Psoas muscle (tissue), 8 donors: ENCODE measurements around the gene SACM1L. TPM values are rescaled to one million over a fixed set of nuclear protein-coding genes. Genes with fewer than 3 reads are reported as not detected.
A peak's percentile ranks its signal among the peaks of the same experiment; 100 is the strongest.

Experiments
- ATAC-seq, 4 donors: fragments of 200-7000 bp; cut with Tn5 transposase; one replicate each; pipeline ENCODE4 v1.9.1; 2020; ENCODE audit warnings: moderate library complexity in 3 of 4, mild to moderate bottlenecking in 2 of 4
- DNase-seq, 2 donors: peaks; one replicate each; pipeline ENCODE4 v3.0.0-alpha.2; 2020
- H3K27ac ChIP-seq: fragments of 200-600 bp; one replicate; pipeline ENCODE4 v1.8.0; 2022
- H3K27me3 ChIP-seq, 3 donors: fragments of 200-600 bp in 1 of 3; one replicate each; pipeline versions ENCODE4 v1.6.1 to v1.8.0; 2013 to 2022; ENCODE audit warnings: low read length in 2 of 3, mild to moderate bottlenecking in 2 of 3, moderate library complexity in 1 of 3; ENCODE audit not compliant: insufficient read depth in 3 of 3
- H3K36me3 ChIP-seq, 2 donors: fragments of 200-600 bp in 1 of 2; one replicate each; pipeline versions ENCODE4 v1.6.1 to v1.8.0; 2013 to 2022; ENCODE audit warnings: low read depth in 1 of 2, mild to moderate bottlenecking in 1 of 2, moderate library complexity in 1 of 2; ENCODE audit not compliant: insufficient read depth in 1 of 2
- H3K4me1 ChIP-seq: fragments of 200-600 bp; one replicate; pipeline ENCODE4 v1.8.0; 2022
- H3K4me3 ChIP-seq: fragments of 200-600 bp; one replicate; pipeline ENCODE4 v1.8.0; 2022; ENCODE audit warnings: mild to moderate bottlenecking
- H3K9me3 ChIP-seq: fragments of 200-600 bp; one replicate; pipeline ENCODE4 v1.8.0; 2022
- WGBS, 3 donors: extraction: QIAGEN DNeasy Blood & Tissue Kit; methylation state at CpG; one replicate each; pipeline versions ENCODE4 v1.1.6 to v1.1.7; 2013; 5-methylcytosine and 5-hydroxymethylcytosine counted together
- intact Hi-C, 2 donors: fragments of 100-400 bp; cut with DNase I; formaldehyde crosslinking; loops; one replicate each; pipeline versions ENCODE4 v1.11.0 to v1.14.2; 2022
- polyA plus RNA-seq, 3 donors: library from polyadenylated mRNA; stranded (reverse); fragments of 200-250 nt; gene quantifications; one replicate each; pipeline ENCODE4 v1.2.3, GENCODE V29; 2013
- total RNA-seq, 4 donors: library from RNA; stranded (reverse); fragmentation: NEBNext Ultra II Directional in 2 of 4; extraction: Animal tissue kit (Norgen Biotek cat#: 25700) in 2 of 4; gene quantifications; one replicate each; pipeline versions ENCODE4 v1.2.1 to v1.2.4, GENCODE V29; 2021 to 2023
- TF ChIP-seq, protein P1 (sequence below): fragments of 200-600 bp; IDR thresholded peaks from one replicate; pipeline ENCODE4 v1.8.0; 2022; ENCODE audit warnings: antibody characterized with exemption
- donor health status: healthy with polysubstance abuse.
- donor health status: DM: no; HTN: no; CAD: no; lungs with moderate emphysema.
- donor health status: Bipolar disorder and iron deficiency.
- donor health status: healthy.
- donor health status: DM: yes; HTN: yes; CAD: no.
- donor health status: DM: no; HTN: no; CAD: no.
- donor health status: DM: no; HTN: no; CAD: no.
- donor health status: DM: yes; HTN: yes; CAD: no.

SACM1L gene
- total and polyA plus RNA-seq, 7 donors: 7.5 to 18.1 (median 13.8) TPM

DNA sequence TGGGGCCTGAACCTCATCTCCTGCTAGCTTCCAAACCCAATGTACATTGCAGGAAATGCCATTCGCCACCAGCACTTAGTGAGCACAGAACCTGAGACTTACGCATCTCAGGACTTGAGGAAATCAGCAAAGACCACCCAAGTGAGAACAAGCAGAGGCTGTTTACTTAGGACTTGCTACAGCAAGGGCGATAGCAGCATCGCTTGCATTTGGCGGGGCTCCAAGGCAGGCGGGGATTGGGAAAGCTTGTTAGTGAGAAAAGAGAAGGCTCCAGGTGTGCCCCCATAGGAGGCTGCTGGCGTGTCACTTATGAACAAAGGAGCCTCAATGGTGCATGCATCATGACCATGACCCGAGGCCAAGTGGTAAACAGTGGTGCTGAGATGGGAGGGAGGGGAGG, 87.4 kb downstream of the SACM1L start:
- ATAC-seq (no peak), DNase-seq (no peak)
- Histone ChIP-seq H3K9me3 (no peaks in the 10 kb centered on the region), H3K36me3 (no peaks in the 10 kb centered on the region), H3K4me3 (no peak overlapping the region), H3K27me3 (no peaks in the 10 kb centered on the region), H3K27ac (no peak overlapping the region), H3K4me1 (no peaks in the 10 kb centered on the region)
- intact Hi-C loops: no loop called here
- 74 to 80% (median 76%) methylated on average over 8 of the region's 8 CpGs for WGBS, 3 donors
- TF ChIP-seq, protein P1, sequence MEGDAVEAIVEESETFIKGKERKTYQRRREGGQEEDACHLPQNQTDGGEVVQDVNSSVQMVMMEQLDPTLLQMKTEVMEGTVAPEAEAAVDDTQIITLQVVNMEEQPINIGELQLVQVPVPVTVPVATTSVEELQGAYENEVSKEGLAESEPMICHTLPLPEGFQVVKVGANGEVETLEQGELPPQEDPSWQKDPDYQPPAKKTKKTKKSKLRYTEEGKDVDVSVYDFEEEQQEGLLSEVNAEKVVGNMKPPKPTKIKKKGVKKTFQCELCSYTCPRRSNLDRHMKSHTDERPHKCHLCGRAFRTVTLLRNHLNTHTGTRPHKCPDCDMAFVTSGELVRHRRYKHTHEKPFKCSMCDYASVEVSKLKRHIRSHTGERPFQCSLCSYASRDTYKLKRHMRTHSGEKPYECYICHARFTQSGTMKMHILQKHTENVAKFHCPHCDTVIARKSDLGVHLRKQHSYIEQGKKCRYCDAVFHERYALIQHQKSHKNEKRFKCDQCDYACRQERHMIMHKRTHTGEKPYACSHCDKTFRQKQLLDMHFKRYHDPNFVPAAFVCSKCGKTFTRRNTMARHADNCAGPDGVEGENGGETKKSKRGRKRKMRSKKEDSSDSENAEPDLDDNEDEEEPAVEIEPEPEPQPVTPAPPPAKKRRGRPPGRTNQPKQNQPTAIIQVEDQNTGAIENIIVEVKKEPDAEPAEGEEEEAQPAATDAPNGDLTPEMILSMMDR: no peak

DNA sequence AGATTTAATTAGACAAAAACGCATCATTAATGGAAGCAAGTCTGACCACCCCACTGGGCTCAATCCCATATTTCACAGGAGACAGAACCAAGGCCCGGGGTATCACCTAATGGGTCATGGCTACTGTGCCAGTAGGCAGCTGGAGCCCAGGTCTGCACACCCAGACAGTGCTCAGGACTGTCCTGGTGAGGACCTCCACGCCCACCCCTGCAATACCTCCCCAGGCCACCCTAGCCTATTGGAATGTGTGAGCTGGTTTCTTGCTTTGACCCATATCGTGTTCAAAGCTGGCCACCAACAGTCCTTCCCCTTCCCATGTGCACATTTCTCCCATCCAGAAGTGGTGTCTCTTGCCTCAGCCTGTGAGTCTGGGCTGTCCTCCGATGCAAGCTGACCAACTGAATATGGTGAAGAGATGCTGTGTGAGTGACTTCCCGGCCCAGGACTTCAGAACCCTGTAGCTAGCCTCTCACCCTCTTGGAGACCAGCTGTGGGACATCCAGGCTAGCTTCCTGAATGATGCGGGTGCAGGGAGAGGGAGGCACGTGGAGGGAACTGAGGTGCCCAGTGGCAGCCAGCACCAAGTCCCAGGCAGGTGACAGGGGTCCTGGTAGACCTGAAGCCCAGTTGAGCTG, 88.0 kb downstream of the SACM1L start:
- H3K9me3 ChIP-seq: no peaks in the 10 kb centered on the region
- TF ChIP-seq, protein P1: no peak
- intact Hi-C loops: no loop called here
- H3K36me3 ChIP-seq: no peaks in the 10 kb centered on the region
- no peaks in the 10 kb centered on the region for H3K27me3 ChIP-seq
- no peaks in the 10 kb centered on the region for H3K4me1 ChIP-seq
- DNase-seq (no peak), ATAC-seq (no peak)
- 83 to 89% (median 88%) methylated on average over 8 of the region's 8 CpGs for WGBS, 3 donors
- H3K4me3 ChIP-seq: no peak overlapping the region
- no peak overlapping the region for H3K27ac ChIP-seq

DNA sequence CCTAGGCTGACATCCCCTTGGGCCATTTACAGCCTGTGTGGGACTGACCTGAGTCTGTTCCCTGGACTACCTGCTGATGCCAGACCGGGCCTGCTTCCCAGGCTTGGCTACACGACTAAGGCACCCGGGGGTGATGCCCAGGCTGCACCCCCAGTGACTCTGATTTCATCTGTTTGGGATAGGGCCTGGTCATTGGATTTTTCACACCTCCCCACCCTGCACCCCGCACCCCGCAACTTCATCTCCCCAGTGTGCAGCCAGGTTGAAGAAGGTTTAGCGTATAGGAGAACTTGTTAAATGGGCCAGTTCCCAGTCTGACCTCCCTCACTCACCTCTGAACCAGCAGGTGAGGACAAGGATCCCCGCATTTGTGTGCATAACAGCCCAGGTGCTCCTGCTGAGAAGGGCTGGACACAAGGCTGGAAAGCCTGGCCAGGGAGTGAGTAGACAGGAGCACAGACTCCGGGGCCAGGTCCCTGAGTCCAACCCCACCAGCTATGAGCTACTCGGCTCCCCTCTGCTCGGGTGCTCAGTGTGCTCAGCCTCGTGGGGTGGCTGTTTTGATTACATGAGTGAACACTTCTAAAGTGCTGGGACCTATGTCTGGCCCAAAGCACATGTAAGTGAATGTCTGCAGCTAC, 88.7 kb downstream of the SACM1L start:
- H3K4me1 ChIP-seq: no peaks in the 10 kb centered on the region
- TF ChIP-seq, protein P1: no peak
- ATAC-seq: no peak
- H3K36me3 ChIP-seq: no peaks in the 10 kb centered on the region
- H3K4me3 ChIP-seq: no peak overlapping the region
- no peak overlapping the region for H3K27ac ChIP-seq
- H3K27me3 ChIP-seq: no peaks in the 10 kb centered on the region
- DNase-seq: no peak
- no peaks in the 10 kb centered on the region for H3K9me3 ChIP-seq
- 82 to 83% (median 83%) methylated on average over 11 of the region's 11 CpGs for WGBS, 3 donors
- intact Hi-C loops: no loop called here

DNA sequence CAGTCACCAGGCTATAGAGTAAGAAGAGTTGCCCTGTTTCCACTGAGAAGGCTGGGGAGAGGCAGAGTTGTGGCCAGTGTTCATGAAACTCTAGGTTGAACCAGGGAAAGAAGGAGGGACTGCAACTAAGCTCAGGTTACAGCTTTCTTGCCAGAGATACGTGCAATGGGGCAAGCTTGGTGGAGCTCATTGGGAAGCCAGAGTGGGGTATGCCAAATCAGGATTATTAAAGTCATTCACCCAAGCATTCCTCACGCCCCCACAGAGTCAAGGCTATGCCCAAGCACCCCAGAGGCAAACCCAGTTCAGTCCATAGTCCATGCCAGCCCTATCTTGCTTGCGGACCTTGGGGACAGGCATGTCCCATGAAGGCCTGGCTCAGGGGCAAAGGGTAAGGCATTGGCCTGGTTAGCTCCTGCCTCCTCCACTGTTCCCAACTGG, 89.6 kb downstream of the SACM1L start:
- WGBS, 3 donors: 45 to 49% (median 46%) methylated on average over 3 of the region's 3 CpGs
- no peak overlapping the region for H3K4me3 ChIP-seq
- H3K27ac ChIP-seq: no peak overlapping the region
- H3K4me1 ChIP-seq: no peaks in the 10 kb centered on the region
- DNase-seq: no peak
- H3K36me3 ChIP-seq: no peaks in the 10 kb centered on the region
- intact Hi-C loops: no loop called here
- TF ChIP-seq, protein P1: no peak
- H3K27me3 ChIP-seq: no peaks in the 10 kb centered on the region
- no peaks in the 10 kb centered on the region for H3K9me3 ChIP-seq
- ATAC-seq: peak; percentile 25 to 65 (median 40)
